ENCODE results near the gene ZCCHC24.
"Not testable (repeated sequence)": the region's sequence is repeated elsewhere in the genome, so short reads cannot be mapped to it uniquely, and the experiment has no call there.

The ZCCHC24 gene

DNA sequence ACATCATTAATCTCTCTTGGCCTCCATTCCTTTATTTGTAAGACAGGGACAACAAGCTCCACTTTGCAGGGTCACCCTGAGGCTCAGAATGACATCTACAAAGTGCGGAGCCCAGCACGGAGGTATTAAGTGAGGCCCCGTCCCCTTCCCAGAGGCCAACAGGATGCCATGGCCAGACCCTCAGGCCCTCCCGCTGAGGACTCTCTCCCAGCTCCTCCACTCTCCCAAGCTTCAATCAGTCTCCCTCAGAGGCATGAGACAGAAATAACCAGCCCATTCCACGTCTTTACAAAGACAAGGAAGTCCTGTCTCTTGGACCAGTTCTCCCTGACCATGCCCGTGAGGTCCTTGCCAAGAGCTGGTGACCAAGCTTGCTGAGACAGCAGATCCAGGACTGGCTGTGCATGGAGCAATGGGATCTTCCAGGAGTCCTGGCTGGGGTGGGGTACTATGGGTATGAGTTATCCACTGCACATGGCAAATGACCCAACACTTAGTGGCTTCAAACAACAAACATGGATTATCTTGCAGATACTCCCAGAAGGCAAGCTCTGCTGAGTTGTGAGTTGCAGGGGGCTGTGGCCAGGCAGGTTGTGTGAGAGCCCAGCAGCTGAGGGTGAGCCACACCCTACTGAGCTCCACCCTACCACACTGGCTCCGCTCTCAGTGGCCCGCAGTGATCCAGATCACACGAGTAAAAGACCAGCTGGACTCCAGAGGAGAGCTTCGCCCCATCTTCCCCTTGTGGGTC is 102.4 kb downstream of the ZCCHC24 start:
- no peak for FAIRE-seq

GRCh38 chr10:79342295-79342761 is 103.1 kb downstream of the ZCCHC24 start:
- FAIRE-seq = no peak

- FAIRE-seq = no peak
Observed at GRCh38 chr10:79340646-79341244, 104.7 kb downstream of the ZCCHC24 start.

- FAIRE-seq = no peak
Observed at GRCh38 chr10:79339266-79339665, 106.2 kb downstream of the ZCCHC24 start.

- not testable (repeated sequence) for FAIRE-seq
Observed at GRCh38 chr10:79337783-79338469, 107.5 kb downstream of the ZCCHC24 start.

DNA sequence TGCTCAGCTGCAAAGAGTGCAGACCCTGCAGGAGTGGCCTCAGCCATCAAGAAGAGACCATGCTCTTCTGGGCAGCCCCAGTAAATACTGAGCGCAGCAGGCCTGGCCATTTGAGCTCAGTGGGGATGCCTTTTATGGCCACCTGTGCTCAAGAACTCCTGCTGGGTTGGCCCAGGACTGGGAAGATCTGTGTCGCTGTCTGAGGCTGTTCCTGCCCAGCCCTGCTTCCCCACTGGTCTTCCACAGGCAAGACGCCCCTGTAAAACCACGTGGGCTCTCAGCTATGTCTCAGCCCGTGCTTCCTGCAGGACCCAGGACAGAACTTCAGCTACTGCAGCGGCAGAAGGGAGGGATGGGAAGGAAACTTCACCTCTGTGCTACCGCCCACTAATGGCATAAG is 108.7 kb downstream of the ZCCHC24 start:
- no peak for FAIRE-seq

DNA sequence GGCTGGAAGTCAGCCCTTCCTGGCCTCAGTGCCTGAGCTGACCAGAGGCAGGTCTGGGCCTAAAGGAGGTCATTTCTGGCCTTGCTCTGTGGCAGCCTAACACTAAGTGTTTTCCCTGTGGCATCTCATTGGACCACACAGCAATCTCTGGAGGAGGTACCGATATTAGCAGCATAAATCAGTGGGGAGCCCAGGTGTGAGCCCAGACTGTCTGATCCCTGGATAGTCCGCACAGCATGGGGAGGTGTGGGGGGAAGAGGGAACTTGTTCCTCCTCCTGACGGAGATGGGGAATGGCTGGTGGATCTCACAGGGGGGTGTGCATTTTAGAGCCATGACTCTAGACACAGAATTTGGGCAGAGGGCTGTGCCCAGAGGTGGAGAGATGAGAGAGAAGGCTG is 109.1 kb downstream of the ZCCHC24 start:
- no peak for FAIRE-seq

GRCh38 chr10:79335470-79336235 is 109.8 kb downstream of the ZCCHC24 start:
- no peak for FAIRE-seq

DNA sequence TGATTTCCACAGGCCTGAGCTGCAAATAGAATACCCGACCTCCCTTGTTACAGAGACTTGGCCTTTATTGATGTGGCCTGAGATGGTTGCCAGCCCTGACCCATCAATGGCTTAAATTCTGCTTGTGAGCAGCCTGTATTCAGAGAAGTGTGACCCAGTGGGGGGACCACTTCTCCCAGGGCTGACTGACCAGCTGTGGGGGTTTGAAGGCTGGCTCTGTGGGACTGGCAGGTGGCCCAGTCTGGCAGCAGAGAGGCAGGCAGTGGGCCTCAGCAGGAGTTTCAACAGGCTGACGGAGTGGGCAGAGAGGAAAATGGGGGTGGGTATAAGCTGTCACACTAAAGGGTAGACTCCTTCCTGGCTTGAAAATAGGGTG is 110.3 kb downstream of the ZCCHC24 start:
- no peak for FAIRE-seq

GRCh38 chr10:79334573-79334972 is 110.9 kb downstream of the ZCCHC24 start:
- no peak for FAIRE-seq

- FAIRE-seq = no peak
Observed at GRCh38 chr10:79333513-79333912, 111.9 kb downstream of the ZCCHC24 start.

DNA sequence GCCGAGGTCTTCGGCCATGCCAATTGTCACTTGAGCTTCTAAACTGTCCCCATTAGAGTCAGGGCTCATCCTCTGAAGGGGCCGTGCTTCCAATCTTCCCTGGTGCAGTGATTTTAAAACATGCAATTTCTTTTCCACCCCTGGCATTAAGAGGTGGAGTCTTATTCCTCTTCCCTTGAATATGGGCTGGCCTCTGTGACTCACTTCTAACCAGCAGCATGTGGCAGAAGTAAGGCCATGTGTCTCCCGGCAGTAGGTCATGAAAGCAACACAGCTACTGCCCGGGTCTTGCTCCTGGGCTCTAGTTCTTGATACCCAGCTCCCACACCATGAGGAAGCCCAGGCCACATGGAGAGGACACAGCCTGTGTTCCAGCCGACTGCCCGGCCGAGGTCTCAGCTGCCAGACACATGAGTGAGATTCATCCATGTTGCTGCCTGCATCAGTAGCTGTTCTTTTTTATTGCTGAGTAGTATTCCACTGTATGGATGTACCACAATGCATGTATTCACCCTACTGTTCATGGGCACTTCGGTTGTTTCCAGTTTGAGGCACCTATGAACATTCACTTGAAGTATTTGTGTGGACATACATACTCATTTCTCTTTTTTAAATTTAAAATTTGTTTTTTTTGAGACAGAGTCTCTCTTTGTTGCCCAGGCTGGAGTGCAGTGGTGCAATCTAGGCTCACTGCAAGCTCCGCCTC is 112.7 kb downstream of the ZCCHC24 start:
- not testable (repeated sequence) for FAIRE-seq
